H7 (cell line): ENCODE data around the gene DNAH6. TPM values are rescaled to one million over a fixed set of nuclear protein-coding genes. Genes with fewer than 3 reads are reported as not detected.

Experiments
- DNase-seq: peaks from one replicate; pipeline ENCODE4 v3.0.0; 2012
- H3K27me3 ChIP-seq: 2 replicates; pipeline ENCODE4 v1.6.0; 2011; ENCODE audit warnings: mild to moderate bottlenecking, low read length; ENCODE audit not compliant: control insufficient read depth, insufficient read depth
- H3K36me3 ChIP-seq: replicated peaks from 2 replicates; pipeline ENCODE4 v1.5.1; 2011; ENCODE audit warnings: low read length; ENCODE audit not compliant: control insufficient read depth, insufficient read depth
- H3K4me3 ChIP-seq: 2 replicates; pipeline ENCODE4 v1.5.1; 2011; ENCODE audit warnings: low read depth, mild to moderate bottlenecking, control low read depth, low read length, moderate library complexity; ENCODE audit not compliant: insufficient read depth
- total RNA-seq: library from RNA; depleted of rRNA; stranded (reverse); fragments of >200 nt; shearing (Covaris generic); gene quantifications from 2 replicates; pipeline ENCODE4 v1.2.3, GENCODE V29; 2014

The DNAH6 gene
- total RNA-seq, 1 experiment from 2014 or later, result 0.10 TPM

DNA sequence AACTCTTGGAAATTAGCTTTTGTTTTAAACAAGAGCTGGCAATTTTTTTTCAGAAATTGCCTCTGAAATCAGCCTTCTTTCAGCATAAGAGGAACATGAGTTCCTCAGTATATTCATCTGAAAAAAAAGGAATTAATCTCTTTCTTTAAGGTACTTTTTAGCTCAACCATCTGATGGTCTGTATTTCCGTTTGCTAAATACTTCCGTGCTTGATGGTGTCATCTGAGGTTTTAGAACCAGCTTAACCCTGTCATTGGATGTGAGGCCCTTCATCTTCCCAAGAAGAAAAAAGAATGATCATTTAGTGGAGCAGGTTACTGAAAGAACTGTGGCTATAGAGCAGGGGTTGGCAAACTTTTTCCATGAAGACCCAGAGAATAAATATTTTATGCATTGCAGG lies 189.6 kb downstream of the DNAH6 start:
- Histone ChIP-seq H3K4me3 (no peak overlapping the region), H3K27me3 (no peaks in the 10 kb centered on the region), H3K36me3 (no peaks in the 10 kb centered on the region)
- DNase-seq, result no peak

DNA sequence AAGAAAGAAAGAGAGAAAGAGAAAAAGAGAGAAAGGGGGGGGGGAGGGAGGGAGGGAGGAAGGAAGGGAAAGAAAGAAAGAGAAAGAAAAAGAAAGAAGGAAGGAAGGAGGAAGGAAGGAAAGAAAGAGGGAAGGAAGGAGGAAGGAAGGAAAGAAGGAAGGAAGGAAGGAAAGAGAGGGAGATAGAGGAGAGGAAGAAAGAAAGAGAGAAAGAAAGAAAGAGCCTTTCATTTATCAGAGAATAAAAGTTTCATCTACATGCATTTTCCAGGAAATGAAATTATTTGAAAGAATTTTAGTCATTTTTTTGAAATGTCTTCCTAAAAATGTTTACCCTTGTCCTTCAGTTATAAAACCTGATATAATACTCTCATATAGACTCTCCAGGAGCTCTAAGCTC lies 192.1 kb downstream of the DNAH6 start:
- Histone ChIP-seq H3K4me3 (no peak overlapping the region), H3K27me3 (no peaks in the 10 kb centered on the region), H3K36me3 (no peaks in the 10 kb centered on the region)
- DNase-seq, result no peak

DNA sequence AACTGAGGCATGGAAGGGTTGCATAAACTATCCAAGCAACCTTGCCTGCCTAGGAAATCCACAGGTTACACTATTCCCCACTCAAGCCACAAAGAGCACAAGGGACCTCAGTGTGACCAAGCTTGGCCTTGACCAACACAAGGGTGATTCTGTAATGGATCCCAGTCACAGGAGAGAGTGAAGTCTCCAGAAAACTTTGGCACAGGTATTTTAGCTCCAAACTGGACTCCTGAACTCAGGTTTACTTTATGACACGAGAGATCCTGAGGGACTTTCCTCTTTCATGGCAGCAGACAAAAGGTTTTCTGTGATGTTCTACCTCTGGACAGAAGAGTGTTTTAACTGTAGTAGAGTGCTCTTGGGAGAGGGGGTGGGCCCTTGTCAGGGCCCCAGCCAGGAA lies 195.4 kb downstream of the DNAH6 start:
- Histone ChIP-seq H3K4me3 (no peak overlapping the region), H3K36me3 (no peaks in the 10 kb centered on the region), H3K27me3 (no peaks in the 10 kb centered on the region)
- no peak for DNase-seq

DNA sequence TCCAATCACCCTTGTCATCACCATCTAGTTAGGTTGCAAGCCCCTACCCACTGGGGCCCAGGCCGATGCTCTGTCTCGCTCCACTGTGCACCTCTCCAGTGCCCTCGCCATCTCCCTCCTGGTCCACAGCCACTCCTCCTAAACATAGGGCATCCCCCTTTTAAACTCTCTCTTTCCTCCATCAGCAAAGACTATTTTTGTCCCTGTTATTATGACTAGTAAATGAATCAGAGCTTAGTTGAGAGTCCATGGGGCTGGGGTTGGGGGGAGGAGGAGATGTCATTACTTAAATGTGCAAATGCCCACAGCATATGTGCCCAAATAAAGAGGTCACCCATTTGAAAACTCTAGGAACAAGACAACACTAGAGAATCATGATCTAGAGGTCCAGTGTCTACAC lies 197.1 kb downstream of the DNAH6 start:
- Histone ChIP-seq H3K27me3 (no peaks in the 10 kb centered on the region), H3K4me3 (no peak overlapping the region), H3K36me3 (no peaks in the 10 kb centered on the region)
- DNase-seq, result no peak

DNA sequence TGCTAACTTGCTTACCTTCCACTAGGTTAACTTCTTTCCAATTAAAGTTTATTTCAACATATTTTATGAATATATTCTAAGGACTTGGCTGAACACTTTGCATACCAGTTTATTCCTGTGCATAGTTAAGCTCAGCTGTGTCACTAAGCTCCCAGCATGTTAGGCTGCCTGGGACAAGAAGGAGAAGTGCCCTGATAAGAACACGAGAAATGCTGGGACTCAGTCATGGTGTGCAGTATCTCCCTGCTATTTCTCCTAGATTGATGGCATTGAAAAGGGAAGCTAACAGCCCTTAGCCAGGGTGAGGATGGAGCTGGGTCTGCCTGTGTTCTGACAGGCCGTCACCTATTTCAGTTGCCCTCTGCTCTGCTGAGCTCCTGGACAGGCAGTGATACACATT lies 200.3 kb downstream of the DNAH6 start:
- Histone ChIP-seq H3K36me3 (no peaks in the 10 kb centered on the region), H3K27me3 (no peaks in the 10 kb centered on the region), H3K4me3 (no peak overlapping the region)
- no peak for DNase-seq

DNA sequence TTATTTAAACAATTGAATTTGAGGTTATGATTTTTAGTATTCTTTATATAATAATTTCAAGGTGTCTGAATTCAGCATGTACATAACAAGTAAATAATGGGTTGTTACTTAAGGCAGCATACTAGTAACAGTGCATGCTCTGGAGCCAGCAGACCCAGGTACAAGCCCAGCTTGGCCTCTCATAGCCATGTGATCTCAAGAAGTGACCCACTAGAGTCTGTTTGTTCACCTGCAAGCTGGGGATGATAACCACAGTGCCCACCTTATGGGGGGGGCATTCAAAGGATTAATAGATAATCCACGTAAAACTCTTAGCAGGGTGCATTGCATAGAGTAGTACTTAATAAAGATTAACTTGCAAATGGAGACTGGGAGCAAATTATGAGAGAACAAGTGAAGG lies 201.0 kb downstream of the DNAH6 start:
- H3K36me3 ChIP-seq, result no peaks in the 10 kb centered on the region
- H3K27me3 ChIP-seq, result no peaks in the 10 kb centered on the region
- DNase-seq, result no peak
- H3K4me3 ChIP-seq, result no peak overlapping the region

DNA sequence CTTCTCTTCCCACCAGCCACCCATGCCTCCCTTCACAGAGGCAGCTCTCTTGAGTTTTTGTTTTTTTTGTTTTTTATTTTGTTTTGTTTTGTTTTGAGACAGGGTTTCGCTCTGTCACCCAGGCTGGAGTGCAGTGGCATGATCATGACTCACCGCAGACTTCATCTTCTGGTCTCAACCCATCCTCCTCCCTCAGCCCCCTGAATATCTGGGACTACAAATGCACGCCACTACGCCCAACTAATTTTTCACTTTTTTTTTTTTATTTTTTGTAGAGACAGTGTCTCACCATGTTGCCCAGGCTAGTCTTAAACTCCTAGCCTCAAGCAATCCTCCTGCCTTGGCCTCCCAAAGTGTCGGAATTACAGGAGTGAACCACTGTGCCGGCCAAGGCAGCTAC lies 203.1 kb downstream of the DNAH6 start:
- DNase-seq, result no peak
- no peaks in the 10 kb centered on the region for H3K27me3 ChIP-seq
- no peak overlapping the region for H3K4me3 ChIP-seq
- no peaks in the 10 kb centered on the region for H3K36me3 ChIP-seq

DNA sequence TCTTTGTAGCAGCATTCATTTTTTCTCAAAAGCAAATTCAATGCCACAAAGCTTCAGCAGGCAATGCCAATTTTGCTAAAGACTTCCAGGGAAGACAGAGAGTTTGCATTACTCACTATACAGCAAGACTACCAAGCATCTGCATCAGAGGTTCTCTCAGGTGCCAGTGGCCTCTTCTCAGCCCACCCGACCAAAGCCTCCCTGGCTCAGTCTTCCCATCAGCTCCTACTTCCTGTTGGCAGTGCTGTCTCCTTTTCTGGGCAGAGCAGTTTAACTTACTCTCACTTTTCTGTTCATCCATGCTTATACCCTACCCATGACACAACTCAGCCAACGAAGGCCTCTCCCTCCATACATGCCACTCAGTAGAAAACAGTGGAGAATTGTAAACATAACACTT lies 207.5 kb downstream of the DNAH6 start:
- DNase-seq, result no peak
- H3K36me3 ChIP-seq, result no peaks in the 10 kb centered on the region
- no peaks in the 10 kb centered on the region for H3K27me3 ChIP-seq
- H3K4me3 ChIP-seq, result no peak overlapping the region

DNA sequence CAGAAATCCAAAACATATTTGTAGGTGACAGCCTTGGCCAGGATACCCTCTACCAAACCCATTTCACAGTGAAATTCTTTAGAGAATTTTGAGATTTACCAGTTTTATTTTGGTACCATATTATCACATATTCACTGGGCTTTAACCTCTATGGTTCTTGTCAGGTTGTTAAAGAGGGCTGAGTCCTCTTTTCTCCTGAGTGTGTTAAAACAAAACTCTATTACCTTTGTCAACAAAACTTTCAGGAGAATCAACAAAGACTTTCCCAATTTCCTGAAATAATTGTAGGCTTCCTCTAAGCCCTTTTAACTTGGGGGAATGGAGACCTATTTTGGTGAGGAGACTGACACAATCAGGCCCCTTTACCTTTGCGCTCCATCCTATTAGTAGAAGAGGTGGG lies 209.4 kb downstream of the DNAH6 start:
- DNase-seq, result no peak
- no peaks in the 10 kb centered on the region for H3K36me3 ChIP-seq
- H3K4me3 ChIP-seq, result no peak overlapping the region
- no peaks in the 10 kb centered on the region for H3K27me3 ChIP-seq

DNA sequence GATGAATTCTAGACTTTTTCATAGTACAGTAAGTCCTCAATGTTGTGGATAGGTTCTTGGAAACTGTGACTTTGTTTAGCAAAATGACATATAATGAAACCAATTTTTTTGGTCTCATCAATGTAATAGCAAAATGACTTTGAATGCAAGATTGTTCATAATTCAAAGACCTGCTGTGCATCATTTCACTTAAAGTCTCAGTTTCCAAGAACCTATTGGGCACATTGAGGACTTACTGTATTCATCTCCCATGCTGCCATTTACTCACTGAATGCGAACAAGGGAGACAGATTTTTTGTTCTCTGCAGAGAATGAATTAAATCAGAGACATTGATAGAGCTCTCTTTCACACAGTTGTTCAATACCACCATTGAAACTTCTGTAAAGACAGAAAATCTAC lies 211.0 kb downstream of the DNAH6 start:
- Histone ChIP-seq H3K4me3 (no peak overlapping the region), H3K27me3 (no peaks in the 10 kb centered on the region), H3K36me3 (no peaks in the 10 kb centered on the region)
- no peak for DNase-seq

DNA sequence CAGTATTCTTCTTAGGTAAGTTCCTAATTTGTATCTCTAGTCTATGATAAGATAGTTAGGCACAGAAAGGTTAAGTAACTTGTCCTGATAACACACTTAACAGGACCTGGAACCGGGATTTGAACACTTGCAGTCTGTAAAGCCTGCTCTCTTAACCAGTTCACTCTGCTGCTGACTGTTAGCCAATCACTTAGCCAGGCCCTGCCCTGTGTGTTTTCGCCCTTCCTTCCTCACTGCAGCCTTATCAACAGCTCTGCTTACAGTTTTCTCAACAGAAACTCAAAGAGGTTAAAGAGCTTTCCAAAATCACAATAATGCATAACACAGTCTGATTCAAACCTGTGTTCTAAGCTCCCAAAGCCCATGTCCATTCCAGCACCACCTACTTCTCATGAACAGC lies 212.9 kb downstream of the DNAH6 start:
- no peaks in the 10 kb centered on the region for H3K36me3 ChIP-seq
- DNase-seq, result no peak
- H3K27me3 ChIP-seq, result no peaks in the 10 kb centered on the region
- H3K4me3 ChIP-seq, result no peak overlapping the region

DNA sequence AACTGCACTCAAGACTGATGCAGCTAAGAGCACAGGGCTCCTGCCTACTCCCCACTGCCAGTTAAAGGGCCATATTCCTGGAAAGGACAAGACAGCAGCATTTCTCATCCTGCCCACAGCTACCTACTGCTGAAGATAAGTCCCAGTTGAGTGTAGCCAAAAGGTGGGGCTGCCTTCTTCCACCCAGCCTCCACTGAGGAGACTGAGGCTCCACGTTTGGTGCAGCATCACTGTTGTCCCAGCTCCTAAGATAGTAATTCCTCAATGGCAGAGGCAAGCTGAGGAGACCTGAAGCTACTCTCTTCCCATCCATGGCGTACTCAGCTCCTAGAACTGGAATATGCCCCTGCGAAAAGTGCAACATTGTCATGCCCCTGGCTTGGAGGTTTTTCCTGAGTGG lies 214.9 kb downstream of the DNAH6 start:
- H3K4me3 ChIP-seq, result no peak overlapping the region
- DNase-seq, result no peak
- H3K27me3 ChIP-seq, result no peaks in the 10 kb centered on the region

DNA sequence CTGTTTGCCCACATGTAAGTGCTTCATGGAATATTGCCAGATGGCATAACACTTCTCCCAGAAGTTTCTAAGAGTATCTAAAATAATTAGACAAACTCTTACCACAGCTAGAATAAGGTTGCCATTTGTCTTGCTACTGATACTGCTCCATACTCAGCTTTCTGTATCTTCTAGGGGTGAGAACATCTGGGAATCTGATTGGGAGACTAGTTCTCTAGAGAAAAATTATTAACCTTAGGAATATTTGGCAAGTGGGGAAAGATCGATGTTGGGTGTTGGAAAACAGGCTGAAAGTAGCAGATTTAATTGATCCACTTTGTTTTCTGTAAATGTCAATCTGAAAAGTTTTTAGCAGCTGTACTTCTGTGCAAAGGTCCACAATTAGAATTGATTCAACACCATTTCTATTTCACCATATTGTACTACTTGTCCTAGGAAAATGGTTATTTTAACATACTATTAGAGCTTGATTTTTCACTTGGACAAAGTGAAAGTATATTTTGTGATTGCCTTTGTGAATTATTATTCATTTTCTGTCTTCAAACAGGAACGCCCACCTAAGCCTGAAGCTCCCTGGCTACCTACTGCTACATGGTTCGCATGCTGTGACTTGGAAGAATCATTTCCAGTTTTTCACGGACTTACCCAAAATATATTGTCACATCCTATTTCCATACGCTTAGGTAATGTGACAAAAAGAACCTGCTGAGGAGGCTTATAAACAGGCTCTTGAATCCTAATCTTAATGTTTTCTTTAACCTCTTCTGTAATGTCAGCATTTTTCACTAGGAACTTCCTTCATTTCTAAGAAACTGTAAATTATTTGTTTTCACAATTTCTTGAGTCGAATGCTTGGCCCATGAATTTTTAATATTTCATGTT lies 216.8 kb downstream of the DNAH6 start:
- Histone ChIP-seq H3K27me3 (no peaks in the 10 kb centered on the region), H3K36me3 (no peaks in the 10 kb centered on the region), H3K4me3 (no peak overlapping the region)
- no peak for DNase-seq

More for the DNA sequence above, 214.9 kb downstream of the DNAH6 start:
- H3K36me3 ChIP-seq, result no peaks in the 10 kb centered on the region

DNA sequence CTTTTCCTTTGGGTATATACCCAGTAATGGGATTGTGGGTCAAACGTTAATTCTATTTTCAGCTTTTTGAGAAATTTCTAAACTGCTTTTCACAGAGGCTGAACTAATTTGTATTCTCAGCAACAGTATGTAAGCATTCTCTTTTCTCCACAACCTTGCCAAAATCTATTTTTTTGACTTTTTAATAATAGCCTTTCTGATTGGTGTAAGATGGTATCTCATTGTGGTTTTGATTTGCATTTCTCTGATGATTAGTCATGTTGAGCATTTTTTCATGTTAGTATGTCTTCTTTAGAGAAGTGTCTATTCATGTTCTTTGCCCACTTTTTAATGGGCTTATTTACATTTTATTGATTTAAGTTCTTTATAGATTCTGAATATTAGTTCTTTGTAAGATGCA lies 219.1 kb downstream of the DNAH6 start:
- Histone ChIP-seq H3K36me3 (no peaks in the 10 kb centered on the region), H3K27me3 (no peaks in the 10 kb centered on the region), H3K4me3 (no peak overlapping the region)
- no peak for DNase-seq

DNA sequence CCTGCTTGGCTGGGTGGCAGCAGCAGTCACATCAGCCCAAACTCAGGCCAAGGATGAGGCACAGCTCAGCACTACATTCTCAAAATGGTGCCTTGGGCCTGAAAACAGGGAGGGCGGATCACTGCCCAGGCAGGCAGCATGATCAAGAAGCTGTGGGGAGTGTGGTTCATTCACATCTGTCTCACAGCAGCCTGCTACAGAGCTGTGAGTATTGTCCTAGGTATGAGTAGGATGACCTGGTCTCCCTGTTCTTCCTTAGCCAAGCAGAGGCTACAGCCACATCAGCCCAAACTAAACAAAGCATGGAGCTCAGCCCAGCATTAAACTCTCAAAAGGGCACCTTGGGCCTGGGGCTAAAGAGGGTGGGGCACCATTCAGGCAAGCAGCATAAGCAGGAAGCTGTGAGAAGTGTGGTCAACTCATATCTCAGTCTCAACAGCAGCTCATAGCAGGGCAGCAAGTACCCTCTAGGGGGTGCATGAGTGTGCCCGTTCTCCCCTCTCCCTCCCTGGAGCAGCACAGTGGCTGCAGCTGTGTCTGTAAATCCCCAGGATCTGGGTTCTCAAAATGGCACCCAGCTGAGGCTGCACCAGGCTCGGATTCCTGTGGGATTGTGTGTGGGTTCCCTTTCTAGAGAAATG lies 225.0 kb downstream of the DNAH6 start:
- Histone ChIP-seq H3K4me3 (no peak overlapping the region), H3K36me3 (no peaks in the 10 kb centered on the region), H3K27me3 (no peaks in the 10 kb centered on the region)
- DNase-seq, result peak; percentile 59
